BLaER1 (cell line): ENCODE data around the gene SARDH.

Experiments
- H3K27ac ChIP-seq: shearing (Covaris generic); formaldehyde crosslinking; 2 replicates; pipeline ENCODE4 v1.8.1; 2022
- H3K27me3 ChIP-seq: shearing (Covaris generic); formaldehyde crosslinking; 2 replicates; pipeline ENCODE4 v1.8.1; 2022
- H3K36me3 ChIP-seq: shearing (Covaris generic); formaldehyde crosslinking; 2 replicates; pipeline ENCODE4 v1.8.1; 2022
- H3K4me1 ChIP-seq: shearing (Covaris generic); formaldehyde crosslinking; 2 replicates; pipeline ENCODE4 v1.8.1; 2022
- H3K4me2 ChIP-seq: shearing (Covaris generic); formaldehyde crosslinking; 2 replicates; pipeline ENCODE4 v1.8.1; 2022
- H3K4me3 ChIP-seq: shearing (Covaris generic); formaldehyde crosslinking; 2 replicates; pipeline ENCODE4 v1.8.1; 2022
- H3K9ac ChIP-seq: shearing (Covaris generic); formaldehyde crosslinking; 2 replicates; pipeline ENCODE4 v1.8.1; 2022
- H3K9me3 ChIP-seq: shearing (Covaris generic); formaldehyde crosslinking; 2 replicates; pipeline ENCODE4 v1.8.1; 2022
- H4K20me1 ChIP-seq: shearing (Covaris generic); formaldehyde crosslinking; 2 replicates; pipeline ENCODE4 v1.8.1; 2022
- Cebpa-rat ChIP-seq: shearing (Covaris generic); IDR thresholded peaks from 2 replicates; pipeline ENCODE4 v1.8.1; 2022

The SARDH gene

DNA sequence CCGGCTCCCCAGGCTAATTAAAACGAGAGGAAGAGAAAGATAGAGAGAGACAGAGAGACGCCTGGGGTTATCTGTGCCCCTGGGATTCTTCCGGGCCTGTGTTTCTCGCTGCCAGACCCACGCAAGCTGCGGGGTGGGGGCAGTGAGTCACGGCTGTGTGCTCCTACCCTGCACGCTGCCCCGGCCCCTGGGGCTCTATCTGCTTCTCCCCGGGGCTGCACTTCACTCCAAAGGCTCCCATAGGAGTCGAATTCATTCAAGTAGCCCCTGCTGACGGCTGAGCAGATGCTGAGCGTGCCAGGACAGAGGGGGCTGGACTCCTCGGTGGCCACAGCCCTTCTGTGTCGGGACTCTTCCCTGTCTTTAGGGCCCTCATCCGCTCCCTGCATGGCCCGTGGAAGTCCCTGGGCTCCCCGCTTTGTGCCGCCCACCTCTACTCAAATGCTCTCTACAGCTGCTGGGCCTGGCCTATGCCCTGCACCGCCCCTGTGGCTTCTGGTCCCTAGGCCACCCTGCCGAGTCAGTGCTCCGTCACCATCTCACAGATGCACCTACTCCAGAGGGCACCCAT is 22.8 kb downstream of the SARDH start:
- Histone ChIP-seq H3K9ac (peak overlapping the region; percentile 57), H3K36me3 (no peaks in the 10 kb centered on the region), H3K27me3 (0 out of 2 replicates have a peak, but pooled peaks cover 3% of the 10 kb centered on the region), H4K20me1 (no peaks in the 10 kb centered on the region), H3K27ac (peak overlapping the region; percentile 54), H3K4me3 (0 out of 2 replicates have a peak overlapping the region, but pooled peaks have one; percentile 14), H3K4me2 (peak overlapping the region; percentile 97), H3K9me3 (peaks cover 6% of the 10 kb centered on the region; the same call in 1 of the 2 replicates), H3K4me1 (peaks cover 70% of the 10 kb centered on the region)
- TF ChIP-seq Cebpa-rat = no peak

DNA sequence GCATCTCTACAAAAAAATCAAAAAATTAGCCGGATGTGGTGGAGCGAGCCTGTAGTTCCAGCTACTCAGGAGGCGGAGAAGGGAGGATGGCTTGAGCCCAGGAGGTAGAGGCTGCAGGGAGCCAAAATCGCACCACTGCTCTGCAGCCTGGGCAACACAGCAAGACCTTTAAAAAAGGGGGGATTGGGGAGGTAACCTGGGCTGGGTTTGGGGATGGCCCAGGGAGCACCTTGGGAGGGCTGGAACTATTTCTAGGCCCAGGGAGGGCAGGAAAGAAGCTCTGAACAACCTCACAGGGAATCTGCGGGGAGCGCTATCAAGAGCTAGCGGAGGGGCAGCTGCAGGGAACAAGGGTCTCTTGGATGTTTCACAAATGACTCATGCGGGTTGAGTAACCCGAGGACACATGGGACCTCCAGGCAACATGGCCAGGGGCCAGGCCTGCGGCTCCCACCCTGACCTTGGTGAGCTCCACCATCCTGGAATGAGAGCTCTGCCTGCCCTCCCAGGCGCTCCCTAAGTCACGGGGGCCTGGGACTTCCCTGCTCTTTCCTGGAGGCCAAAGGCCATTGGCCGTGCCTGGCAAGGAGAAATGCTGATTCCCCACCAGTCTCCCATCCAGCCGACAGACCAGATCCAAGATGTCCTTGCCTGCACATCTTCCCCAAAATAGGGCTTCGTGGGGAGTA is 23.4 kb downstream of the SARDH start:
- peak overlapping the region; percentile 54 for H3K27ac ChIP-seq
- H3K9me3 ChIP-seq = no peaks in the 10 kb centered on the region
- 0 out of 2 replicates have a peak, but pooled peaks cover 3% of the 10 kb centered on the region for H3K27me3 ChIP-seq
- H3K4me2 ChIP-seq = peak overlapping the region; percentile 97
- no peaks in the 10 kb centered on the region for H3K36me3 ChIP-seq
- H3K4me3 ChIP-seq = 0 out of 2 replicates have a peak overlapping the region, but pooled peaks have one; percentile 14
- peak overlapping the region; percentile 57 for H3K9ac ChIP-seq
- H4K20me1 ChIP-seq = no peaks in the 10 kb centered on the region; the same call in 1 of the 2 replicates
- peaks cover 76% of the 10 kb centered on the region for H3K4me1 ChIP-seq
- TF ChIP-seq Cebpa-rat = no peak

DNA sequence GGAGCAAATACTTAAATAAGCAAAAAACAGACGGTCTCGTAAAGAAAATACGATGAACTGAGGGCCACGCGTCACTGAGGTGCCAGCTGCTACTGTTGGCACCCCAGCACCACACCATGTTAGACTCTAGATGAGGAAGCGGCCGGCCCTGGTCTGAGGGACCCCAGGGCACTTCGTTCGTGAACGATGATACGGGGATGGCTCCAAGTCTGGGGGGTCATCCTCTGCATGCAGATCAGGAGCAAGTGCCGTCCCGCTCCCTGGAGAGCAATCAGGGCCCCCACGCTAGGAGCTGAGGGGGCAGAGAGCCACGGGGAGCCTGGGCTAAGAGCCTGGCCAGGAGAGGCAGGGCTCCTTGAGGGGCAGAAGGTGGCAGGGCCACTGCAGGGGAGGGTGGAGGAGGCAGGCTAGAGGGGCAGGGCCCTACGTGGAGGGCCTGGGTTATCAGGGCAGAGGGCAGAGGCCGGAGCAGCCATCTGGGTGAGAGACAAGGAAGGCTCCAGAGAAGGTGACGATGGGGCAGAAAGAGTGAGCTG is 24.1 kb downstream of the SARDH start:
- H3K36me3 ChIP-seq = no peaks in the 10 kb centered on the region
- no peaks in the 10 kb centered on the region for H3K9me3 ChIP-seq
- H3K4me2 ChIP-seq = peak overlapping the region; percentile 97
- H4K20me1 ChIP-seq = no peaks in the 10 kb centered on the region; the same call in 1 of the 2 replicates
- no peak overlapping the region for H3K4me3 ChIP-seq
- TF ChIP-seq Cebpa-rat = no peak
- no peak overlapping the region; the same call in 1 of the 2 replicates for H3K9ac ChIP-seq
- H3K27ac ChIP-seq = peak overlapping the region; percentile 16; the same call in 1 of the 2 replicates
- H3K4me1 ChIP-seq = peaks cover 84% of the 10 kb centered on the region
- H3K27me3 ChIP-seq = 0 out of 2 replicates have a peak, but pooled peaks cover 3% of the 10 kb centered on the region

DNA sequence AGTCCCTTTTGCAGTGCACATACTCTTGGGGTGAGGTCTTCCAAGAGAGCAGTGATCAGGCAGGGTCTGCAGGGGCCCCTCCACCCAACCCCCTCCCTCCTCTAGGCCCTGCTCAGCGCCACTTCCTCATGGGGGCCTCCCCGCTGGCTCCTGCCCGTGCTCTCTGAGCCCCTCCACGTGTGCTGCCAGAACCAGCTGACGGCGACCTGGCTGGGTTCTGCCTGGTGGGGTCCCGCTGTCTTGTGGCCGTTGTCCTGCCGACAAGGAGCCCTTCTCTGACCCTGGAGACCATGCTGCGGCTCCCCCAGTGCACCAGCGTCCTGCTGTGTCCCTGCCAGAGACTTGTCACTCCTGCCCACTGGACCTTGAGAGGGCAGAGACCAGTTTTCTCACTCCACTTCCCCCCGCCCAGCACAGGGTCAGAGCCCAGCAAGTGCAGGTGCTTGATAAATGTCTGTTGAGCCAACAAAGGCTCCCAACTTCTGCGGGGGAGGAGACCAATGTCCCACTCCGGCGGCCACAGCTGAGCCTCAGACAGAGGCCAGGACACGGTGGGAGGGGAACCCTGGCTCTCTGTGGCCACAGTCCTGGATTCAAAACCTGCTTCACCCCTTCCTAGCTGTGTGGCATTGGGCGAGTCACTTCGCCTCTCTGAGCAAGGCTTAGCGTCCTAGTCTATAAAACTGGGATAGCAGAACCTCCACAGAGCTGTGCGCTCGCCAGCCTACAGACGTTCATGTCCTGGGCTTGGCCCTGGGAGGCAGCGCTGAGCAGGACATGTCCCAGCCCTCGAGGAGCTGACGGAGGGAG is 24.8 kb downstream of the SARDH start:
- H3K4me1 ChIP-seq = peaks cover 90% of the 10 kb centered on the region
- peak overlapping the region; percentile 36 for H3K27ac ChIP-seq
- H3K4me3 ChIP-seq = no peak overlapping the region
- TF ChIP-seq Cebpa-rat = no peak
- H3K27me3 ChIP-seq = 0 out of 2 replicates have a peak, but pooled peaks cover 3% of the 10 kb centered on the region
- H3K9ac ChIP-seq = no peak overlapping the region
- H3K36me3 ChIP-seq = no peaks in the 10 kb centered on the region
- H3K9me3 ChIP-seq = no peaks in the 10 kb centered on the region
- peak overlapping the region; percentile 97 for H3K4me2 ChIP-seq
- H4K20me1 ChIP-seq = no peaks in the 10 kb centered on the region; the same call in 1 of the 2 replicates

DNA sequence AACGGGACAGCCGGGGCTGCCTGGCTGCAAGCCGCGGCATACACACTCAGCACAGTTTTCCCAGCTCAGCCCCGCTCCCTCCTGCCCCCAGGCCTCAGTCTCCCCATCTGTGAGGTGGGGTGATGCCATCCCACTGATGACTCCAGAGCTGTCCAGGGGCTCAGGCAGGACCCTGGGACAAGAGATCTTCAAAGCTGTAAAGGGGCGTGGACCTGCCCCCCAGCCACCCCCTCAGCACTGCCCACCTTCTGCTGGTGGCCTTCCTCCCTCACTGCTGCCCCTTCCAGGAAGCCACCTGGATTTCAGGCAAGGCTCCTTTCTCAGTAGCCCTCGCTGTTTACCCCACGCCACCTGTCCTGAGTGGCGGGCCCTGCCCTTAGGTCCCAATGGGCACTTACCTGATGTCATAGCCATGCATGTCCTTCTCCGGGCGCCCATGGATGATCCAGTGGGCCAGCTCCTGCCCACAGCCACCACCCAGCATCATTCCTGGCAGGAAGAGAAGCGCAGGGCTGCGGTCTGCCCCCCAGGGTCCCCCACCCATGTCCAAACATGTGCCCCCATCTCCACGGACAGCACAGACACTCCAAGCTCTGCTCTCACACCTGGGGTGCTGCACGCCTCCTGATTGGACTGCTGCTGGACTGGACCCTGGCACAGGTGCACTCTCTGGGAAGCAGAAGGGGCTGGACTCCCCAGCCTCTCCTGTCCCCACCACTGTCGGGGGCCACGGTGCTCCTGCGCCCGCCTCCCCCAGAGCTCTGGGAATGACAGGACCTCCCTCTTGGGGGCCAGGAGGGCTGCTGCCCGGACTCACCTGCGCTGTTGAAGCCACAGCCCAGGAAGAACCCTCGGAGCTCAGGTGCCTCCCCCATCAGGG is 25.7 kb downstream of the SARDH start:
- Histone ChIP-seq H3K9ac (no peak overlapping the region), H3K27me3 (0 out of 2 replicates have a peak, but pooled peaks cover 3% of the 10 kb centered on the region), H3K36me3 (no peaks in the 10 kb centered on the region), H3K27ac (peak overlapping the region; percentile 36; the same call in 1 of the 2 replicates), H3K4me2 (peak overlapping the region; percentile 97), H3K4me3 (no peak overlapping the region), H3K4me1 (peaks cover 99% of the 10 kb centered on the region), H3K9me3 (no peaks in the 10 kb centered on the region), H4K20me1 (no peaks in the 10 kb centered on the region; the same call in 1 of the 2 replicates)
- no peak for TF ChIP-seq Cebpa-rat

DNA sequence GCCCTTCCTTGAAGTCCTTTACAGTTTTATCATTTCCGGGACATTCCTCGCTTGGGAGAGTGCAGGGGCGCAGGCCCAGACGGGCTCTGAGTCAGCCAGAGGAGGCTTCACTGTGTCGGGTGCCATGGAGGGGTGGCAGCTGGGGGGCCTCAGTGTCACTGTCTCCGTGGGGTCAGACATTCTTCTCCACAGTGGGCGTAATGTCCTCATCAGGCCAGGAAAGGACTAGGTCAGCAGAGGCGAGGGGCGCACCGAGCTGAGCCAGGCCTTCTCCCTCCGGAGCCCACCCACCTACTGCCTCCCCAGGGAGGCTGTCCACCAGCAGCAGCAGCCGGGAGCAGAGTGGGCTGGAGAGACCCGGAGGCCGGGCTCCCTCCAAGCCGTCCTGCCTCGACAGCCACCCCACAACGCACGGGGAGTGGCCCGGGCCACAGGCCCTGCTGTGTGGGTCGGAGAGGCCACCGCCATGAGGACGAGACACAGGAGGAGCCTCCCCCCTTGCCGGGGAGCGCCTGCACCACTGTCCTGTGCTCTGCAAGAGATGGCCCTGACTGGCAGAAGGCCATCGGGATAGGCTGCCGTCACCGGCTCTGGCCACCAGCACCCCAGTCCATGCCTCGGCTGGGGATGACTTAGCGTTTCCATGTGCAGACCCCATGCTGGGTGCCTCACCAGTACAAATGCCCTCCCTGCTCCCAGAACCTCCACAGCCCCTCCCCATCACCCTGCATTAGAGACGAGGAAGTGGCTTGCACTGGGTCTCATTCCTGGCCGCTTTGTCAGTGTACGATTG is 26.5 kb downstream of the SARDH start:
- no peak for TF ChIP-seq Cebpa-rat
- Histone ChIP-seq H3K9ac (peak overlapping the region; percentile 38; the same call in 1 of the 2 replicates), H3K36me3 (no peaks in the 10 kb centered on the region), H3K4me3 (no peak overlapping the region), H3K27ac (peak overlapping the region; percentile 49), H3K4me1 (peaks cover 100% of the 10 kb centered on the region), H3K27me3 (0 out of 2 replicates have a peak, but pooled peaks cover 3% of the 10 kb centered on the region), H4K20me1 (no peaks in the 10 kb centered on the region; the same call in 1 of the 2 replicates), H3K9me3 (no peaks in the 10 kb centered on the region), H3K4me2 (peak overlapping the region; percentile 97)

DNA sequence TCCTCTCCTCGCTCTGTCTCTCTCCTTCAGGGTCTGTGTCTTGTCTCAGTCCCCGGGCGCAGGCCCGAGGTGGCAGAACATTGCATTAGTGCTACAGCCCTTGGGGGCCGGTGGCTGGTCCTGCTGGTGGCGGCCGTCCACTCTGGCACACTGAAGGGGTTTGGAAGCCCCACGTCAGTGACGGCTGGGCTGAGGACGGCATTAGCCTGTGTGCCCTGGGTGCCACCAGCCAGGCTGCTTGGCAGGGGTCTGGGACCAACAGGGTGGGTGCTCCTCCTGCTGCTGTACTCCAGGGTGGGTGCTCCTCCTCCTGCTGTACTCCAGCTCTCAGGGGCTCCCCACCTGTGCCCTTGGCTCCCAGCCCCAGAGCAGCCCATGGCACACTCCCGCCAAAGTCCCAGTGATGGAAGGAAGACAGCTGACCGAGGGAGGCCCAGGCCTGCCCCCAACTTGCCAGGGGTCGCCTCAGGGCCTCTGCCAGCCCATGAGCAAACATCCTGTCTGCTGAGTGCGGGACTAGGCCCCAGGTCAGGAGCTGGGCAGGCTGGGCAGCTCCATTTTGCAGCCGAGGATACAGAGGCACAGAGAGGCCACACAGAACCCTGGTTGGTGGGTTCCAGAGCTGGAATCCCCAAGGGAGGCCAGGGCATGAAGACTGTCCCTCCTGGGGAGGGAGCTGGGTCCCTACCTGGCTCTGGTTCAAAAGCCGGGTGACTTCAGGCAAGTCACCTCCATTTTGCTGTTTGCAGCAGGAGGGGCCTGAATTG is 27.3 kb downstream of the SARDH start:
- Histone ChIP-seq H3K9ac (peak overlapping the region; percentile 38; the same call in 1 of the 2 replicates), H3K4me1 (peaks cover 100% of the 10 kb centered on the region), H3K4me2 (peak overlapping the region; percentile 97), H3K27me3 (0 out of 2 replicates have a peak, but pooled peaks cover 3% of the 10 kb centered on the region), H3K9me3 (no peaks in the 10 kb centered on the region), H3K36me3 (no peaks in the 10 kb centered on the region), H3K4me3 (no peak overlapping the region), H4K20me1 (no peaks in the 10 kb centered on the region; the same call in 1 of the 2 replicates), H3K27ac (peak overlapping the region; percentile 49)
- TF ChIP-seq Cebpa-rat = no peak
